Esophagus muscularis mucosa (tissue), 4 donors: ENCODE data around the gene PDE4A. TPM values are rescaled to one million over a fixed set of nuclear protein-coding genes. Genes with fewer than 3 reads are reported as not detected.
"Not testable (repeated sequence)": the region's sequence is repeated elsewhere in the genome, so short reads cannot be mapped to it uniquely, and the experiment has no call there.

Experiments
- DNase-seq: peaks from one replicate; pipeline ENCODE4 v3.0.0-alpha.2; 2017; ENCODE audit errors: extremely low spot score
- H3K27ac ChIP-seq, 4 donors: fragments of 200-600 bp; sonication (generic); replicated peaks in 1 of 4; 1 replicate in 3 of 4; 2 replicates in 1 of 4; pipeline ENCODE4 v1.5.1; 2016 to 2019; ENCODE audit warnings: mild to moderate bottlenecking in 1 of 4
- H3K27me3 ChIP-seq, 4 donors: fragments of 200-600 bp; sonication (generic); one replicate each; pipeline versions ENCODE4 v1.5.1 to v1.6.0; 2016 to 2019
- H3K36me3 ChIP-seq, 4 donors: fragments of 200-600 bp; sonication (generic); one replicate each; pipeline ENCODE4 v1.5.1; 2016 to 2019
- H3K4me1 ChIP-seq, 4 donors: fragments of 200-600 bp; sonication (generic); one replicate each; pipeline ENCODE4 v1.5.1; 2016 to 2019
- H3K4me3 ChIP-seq, 4 donors: fragments of 200-600 bp; sonication (generic); 1 replicate in 2 of 4; 2 replicates in 2 of 4; pipeline ENCODE4 v1.5.1; 2016 to 2019; ENCODE audit warnings: mild to moderate bottlenecking in 4 of 4, moderate library complexity in 1 of 4
- H3K9me3 ChIP-seq, 4 donors: fragments of 200-600 bp; sonication (generic); 1 replicate in 3 of 4; 2 replicates in 1 of 4; pipeline ENCODE4 v1.5.1; 2016 to 2019
- CTCF ChIP-seq, 3 experiments: fragments of 200-600 bp in 2 of 3; fragments of 450-650 bp in 1 of 3; sonication (generic) in 2 of 3; IDR thresholded peaks; one replicate each; pipeline ENCODE4 v1.5.1; 2017 to 2019; ENCODE audit warnings: antibody characterized with exemption in 3 of 3, mild to moderate bottlenecking in 2 of 3, moderate library complexity in 1 of 3
- EP300 ChIP-seq: sonication (generic); formaldehyde crosslinking; IDR thresholded peaks from one replicate; pipeline ENCODE4 v1.6.1; 2017; ENCODE audit warnings: antibody characterized with exemption
- POLR2A ChIP-seq: fragments of 450-650 bp; IDR thresholded peaks from one replicate; pipeline ENCODE4 v1.6.1; 2017; ENCODE audit warnings: antibody characterized with exemption, moderate library complexity, mild to moderate bottlenecking, low read depth
- POLR2AphosphoS5 ChIP-seq, 2 donors: sonication (generic); formaldehyde crosslinking; IDR thresholded peaks; one replicate each; pipeline ENCODE4 v1.6.1; 2017; ENCODE audit warnings: antibody characterized with exemption in 2 of 2
- WGBS: methylation state at CpG from one replicate; pipeline ENCODE4 v1.1.5; 2018; 5-methylcytosine and 5-hydroxymethylcytosine counted together
- intact Hi-C: fragments of 100-400 bp; cut with DNase I; formaldehyde crosslinking; loops from one replicate; pipeline ENCODE4 v1.15.1; 2023
- total RNA-seq, 4 donors: library from RNA; depleted of rRNA; stranded (reverse); fragments of >200 nt; gene quantifications; one replicate each; pipeline versions ENCODE4 v1.1.0 to v1.2.1, GENCODE V29; 2016

The PDE4A gene
- total RNA-seq, 4 donors from 2014 or later, result 11.6 to 24.5 (median 14.1) TPM

- Histone ChIP-seq H3K36me3 (no peaks in the 10 kb centered on the region), H3K4me1 (peaks cover 22 to 29% (median 27%) of the 10 kb centered on the region in 4 donors), H3K27me3 (peaks cover 0 to 72% (median 15%) of the 10 kb centered on the region in 4 donors), H3K9me3 (no peaks in the 10 kb centered on the region), H3K27ac (no peak overlapping the region), H3K4me3 (no peak overlapping the region)
- intact Hi-C loops, result loop anchor here (10.0 kb wide), 1 partner anchor 158 kb away; the partner anchor contains the start of genes CDKN2D and KRI1
- TF ChIP-seq POLR2AphosphoS5 (IDR thresholded peaks at IDR 0.05) (no peak), CTCF (IDR thresholded peaks at IDR 0.05) (no peak), EP300 (no peak), POLR2A (no peak)
- no peak for DNase-seq
Observed at GRCh38 chr19:10407096-10407495, 13.2 kb upstream of the PDE4A start.

GRCh38 chr19:10408511-10409283 is 11.6 kb upstream of the PDE4A start:
- no peak for DNase-seq
- Histone ChIP-seq H3K27ac (no peak overlapping the region), H3K4me1 (peaks cover 17 to 19% (median 19%) of the 10 kb centered on the region in 4 donors), H3K4me3 (no peak overlapping the region), H3K9me3 (no peaks in the 10 kb centered on the region), H3K27me3 (peaks cover 0 to 73% (median 15%) of the 10 kb centered on the region in 4 donors), H3K36me3 (no peaks in the 10 kb centered on the region)
- intact Hi-C loops, result loop anchor here (10.0 kb wide), 1 partner anchor 156 kb away; the partner anchor contains the start of genes CDKN2D and KRI1
- 66% methylated on average over 15 of the region's 18 CpGs for WGBS
- TF ChIP-seq POLR2A (no peak), POLR2AphosphoS5 (IDR thresholded peaks at IDR 0.05) (no peak), CTCF (IDR thresholded peaks at IDR 0.05) (no peak), EP300 (no peak)

- H3K9me3 ChIP-seq, DNase-seq, intact Hi-C loops, H3K4me1 ChIP-seq, H3K4me3 ChIP-seq, H3K27ac ChIP-seq, H3K36me3 ChIP-seq: not testable (repeated sequence)
- WGBS, result 85% methylated on average over 5 of the region's 5 CpGs
- peaks cover 0 to 77% (median 3%) of the 10 kb centered on the region in 4 donors for H3K27me3 ChIP-seq
Observed at GRCh38 chr19:10411224-10411623, 9.1 kb upstream of the PDE4A start.

GRCh38 chr19:10412257-10412977 is 7.9 kb upstream of the PDE4A start:
- WGBS, result 83% methylated on average over 13 of the region's 13 CpGs
- Histone ChIP-seq H3K4me3 (no peak overlapping the region), H3K27ac (no peak overlapping the region), H3K4me1 (peaks cover 11 to 17% (median 16%) of the 10 kb centered on the region in 4 donors), H3K36me3 (no peaks in the 10 kb centered on the region), H3K27me3 (peaks cover 1 to 77% (median 15%) of the 10 kb centered on the region in 4 donors), H3K9me3 (peaks cover 0 to 6% (median 2%) of the 10 kb centered on the region in 4 donors)
- DNase-seq, result no peak
- intact Hi-C loops, result no loop called here
- TF ChIP-seq CTCF (IDR thresholded peaks at IDR 0.05) (no peak), POLR2A (no peak), EP300 (no peak), POLR2AphosphoS5 (IDR thresholded peaks at IDR 0.05) (no peak)

GRCh38 chr19:10416083-10416379 is 4.3 kb upstream of the PDE4A start:
- H3K4me3 ChIP-seq, result peak overlapping the region; percentile 44 to 56 (median 46)
- no peaks in the 10 kb centered on the region for H3K36me3 ChIP-seq
- intact Hi-C loops, result no loop called here
- no peak overlapping the region for H3K27ac ChIP-seq
- 7% methylated on average over 8 of the region's 9 CpGs for WGBS
- TF ChIP-seq POLR2A, result no peak
- no peak for TF ChIP-seq POLR2AphosphoS5 (IDR thresholded peaks at IDR 0.05)
- TF ChIP-seq EP300, result no peak
- no peak for TF ChIP-seq CTCF (IDR thresholded peaks at IDR 0.05)
- H3K4me1 ChIP-seq, result peaks cover 34 to 51% (median 41%) of the 10 kb centered on the region in 4 donors
- DNase-seq, result no peak
- peaks cover 13 to 82% (median 48%) of the 10 kb centered on the region in 4 donors for H3K27me3 ChIP-seq
- peaks cover 0 to 6% (median 2%) of the 10 kb centered on the region in 4 donors for H3K9me3 ChIP-seq
